Measurements from ENCODE around the gene POLR2L. TPM values are rescaled to one million over a fixed set of nuclear protein-coding genes. Genes with fewer than 3 reads are reported as not detected.

The POLR2L gene
- polyA plus RNA-seq, 1 of the 3 experiments (the other 2 are of a cell fraction): 540 TPM

GRCh38 chr11:819129-819931, 23.0 kb downstream of the POLR2L start (continued):
- TF ChIP-seq TCF12 (IDR thresholded peaks at IDR 0.05) (no peak), RXRA (IDR thresholded peaks at IDR 0.05; ENCODE audit: borderline replicate concordance, low read depth) (no peak)

GRCh38 chr11:818396-819128, 23.8 kb downstream of the POLR2L start, which contains the start of gene PNPLA2:
Gene PNPLA2 (plus strand): TSS chr11:818914. CDS start chr11:819719, 805 bp downstream.
- no peaks in the 10 kb centered on the region for H3K9me2 ChIP-seq
- peaks cover 28% of the 10 kb centered on the region for H4K20me1 ChIP-seq (ENCODE audit: insufficient read depth)
- peaks cover 26% of the 10 kb centered on the region for H3K79me2 ChIP-seq (ENCODE audit: insufficient read depth)
- H3K36me3 ChIP-seq (replicated peaks in 1 of 2; ENCODE audit: control insufficient read depth in 1 of 2, insufficient read depth in 2 of 2, low read length in 1 of 2): peaks cover 3 to 5% of the 10 kb centered on the region in 2 experiments
- H3K4me3 ChIP-seq (ENCODE audit: low read depth in 2 of 2, low read length in 1 of 2): peak within 1 kb of the TSS; percentile 71 to 79
- H3K9ac ChIP-seq: peak within 1 kb of the TSS; percentile 83
- ChIA-PET CTCF (interaction anchor here (0.8 to 1.7 kb wide), 10 partner anchors 9 to 123 kb away, joined by 3 to 9 read pairs (median 4); partner anchors contain the start of genes CD151, CRACR2B, DEAF1 and RPLP2), POLR2A (interaction anchor here (0.7 to 2.7 kb wide), 15 partner anchors 9 to 123 kb away, joined by 3 to 34 read pairs (median 6); partner anchors contain the start of genes CD151, CEND1, CRACR2B and DEAF1)
- DNase-seq: no peak
- no peak for TF ChIP-seq IRF3 (IDR thresholded peaks at IDR 0.05; ENCODE audit: low read depth, low read length)
- no peak for TF ChIP-seq RCOR1 (IDR thresholded peaks at IDR 0.05; ENCODE audit: low read length)
- no peak for TF ChIP-seq SMC3 (IDR thresholded peaks at IDR 0.05; ENCODE audit: low read depth, low read length)
- TF ChIP-seq GATA2 (CRISPR knock-in tag; IDR thresholded peaks at IDR 0.05): no peak
- no peak for TF ChIP-seq REST (IDR thresholded peaks at IDR 0.05; ENCODE audit: low read depth, low read length)
- no peak for TF ChIP-seq USF2 (IDR thresholded peaks at IDR 0.05; ENCODE audit: borderline replicate concordance, low read depth, low read length)
- TF ChIP-seq MAX (IDR thresholded peaks at IDR 0.05; ENCODE audit: low read depth): no peak
- TF ChIP-seq YY1 (IDR thresholded peaks at IDR 0.05; ENCODE audit: low read depth): no peak
- no peak for TF ChIP-seq NFIC (IDR thresholded peaks at IDR 0.05; ENCODE audit: borderline replicate concordance)
- peak within 1 kb of the TSS; percentile 73 to 75 for H3K27ac ChIP-seq (ENCODE audit: low read depth in 2 of 2, low read length in 1 of 2)
- H3K4me1 ChIP-seq (ENCODE audit: control insufficient read depth in 1 of 2, insufficient read depth in 2 of 2, low read depth in 1 of 2, low read length in 1 of 2): peaks cover 14 to 26% of the 10 kb centered on the region in 2 experiments; a peak in 3 of 4 replicates
- H3F3A ChIP-seq (replicated peaks; ENCODE audit: insufficient read depth): peaks cover 20% of the 10 kb centered on the region
- H3K9me3 ChIP-seq: no peaks in the 10 kb centered on the region
- 59% methylated on average over 18 of the region's 20 CpGs for WGBS (ENCODE audit: low lambda C conversion rate)
- peak within 1 kb of the TSS; percentile 98 for H3K4me2 ChIP-seq
- H3K27me3 ChIP-seq (ENCODE audit: insufficient read depth): no peaks in the 10 kb centered on the region
- H2AFZ ChIP-seq (ENCODE audit: low read depth): peak within 1 kb of the TSS; percentile 82; the same call in 1 of the 2 replicates

Data from SK-N-SH (cell line).